Hepatocyte (in vitro differentiated cells): ENCODE results near the gene LASP1. TPM values are rescaled to one million over a fixed set of nuclear protein-coding genes. Genes with fewer than 3 reads are reported as not detected.

Experiments used
- DNase-seq: peaks from one replicate; pipeline ENCODE4 v3.0.0-alpha.2; 2016; ENCODE audit warnings: low spot score
- H2AFZ ChIP-seq: fragments of 200-600 bp; sonication (generic); 2 replicates; pipeline ENCODE4 v1.6.0; 2016; ENCODE audit warnings: antibody characterized with exemption, mild to moderate bottlenecking
- H3K27ac ChIP-seq: fragments of 200-600 bp; sonication (generic); 2 replicates; pipeline ENCODE4 v1.5.1; 2016; ENCODE audit warnings: mild to moderate bottlenecking
- H3K27me3 ChIP-seq: fragments of 200-600 bp; sonication (generic); 2 replicates; pipeline ENCODE4 v1.6.1; 2016
- H3K36me3 ChIP-seq: fragments of 200-600 bp; sonication (generic); replicated peaks from 2 replicates; pipeline ENCODE4 v1.5.1; 2016; ENCODE audit warnings: low read depth; ENCODE audit not compliant: insufficient read depth
- H3K4me1 ChIP-seq: fragments of 200-600 bp; sonication (generic); 2 replicates; pipeline ENCODE4 v1.5.1; 2016; ENCODE audit warnings: mild to moderate bottlenecking, moderate library complexity; ENCODE audit not compliant: insufficient read depth
- H3K4me2 ChIP-seq: fragments of 200-600 bp; sonication (generic); 2 replicates; pipeline ENCODE4 v1.6.0; 2016
- H3K4me3 ChIP-seq: fragments of 200-600 bp; sonication (generic); 2 replicates; pipeline ENCODE4 v1.5.1; 2016; ENCODE audit warnings: mild to moderate bottlenecking
- H3K79me2 ChIP-seq: fragments of 200-600 bp; sonication (generic); 2 replicates; pipeline ENCODE4 v1.6.0; 2017; ENCODE audit warnings: mild to moderate bottlenecking
- H3K9me2 ChIP-seq: fragments of 200-600 bp; sonication (generic); replicated peaks from 2 replicates; pipeline ENCODE4 v1.6.0; 2017; ENCODE audit warnings: mild to moderate bottlenecking; ENCODE audit not compliant: insufficient read depth
- H3K9me3 ChIP-seq: fragments of 200-600 bp; sonication (generic); 2 replicates; pipeline ENCODE4 v1.5.1; 2016; ENCODE audit warnings: low read depth, mild to moderate bottlenecking
- H4K20me1 ChIP-seq: fragments of 200-600 bp; sonication (generic); 2 replicates; pipeline ENCODE4 v1.6.0; 2016; ENCODE audit warnings: mild to moderate bottlenecking; ENCODE audit not compliant: insufficient read depth, poor library complexity, severe bottlenecking
- CTCF ChIP-seq: fragments of 200-600 bp; sonication (generic); IDR thresholded peaks from 2 replicates; pipeline ENCODE4 v1.5.1; 2016; ENCODE audit warnings: antibody characterized with exemption, mild to moderate bottlenecking; ENCODE audit not compliant: poor library complexity
- EZH2 ChIP-seq: fragments of 200-600 bp; sonication (generic); IDR thresholded peaks from 2 replicates; pipeline ENCODE4 v1.6.1; 2016; ENCODE audit warnings: antibody characterized with exemption, mild to moderate bottlenecking, borderline replicate concordance
- EZH2phosphoT487 ChIP-seq: fragments of 200-600 bp; sonication (generic); IDR thresholded peaks from one replicate; pipeline ENCODE4 v1.6.1; 2018; ENCODE audit warnings: antibody characterized with exemption, mild to moderate bottlenecking, low read depth, moderate library complexity; ENCODE audit not compliant: unreplicated experiment, severe bottlenecking
- WGBS: methylation state at CpG from one replicate; pipeline ENCODE4 v1.1.6; 2016; ENCODE audit warnings: low lambda C conversion rate; ENCODE audit errors: missing lambda C conversion rate; 5-methylcytosine and 5-hydroxymethylcytosine counted together
- polyA plus RNA-seq: library from polyadenylated mRNA; unstranded; fragments of >200 nt; fragmentation: Nextera tagmentation; extraction: Ambion mirVana; gene quantifications from 2 replicates; pipeline ENCODE4 v1.2.1, GENCODE V29; 2016
- total RNA-seq: library from RNA; depleted of rRNA; stranded (reverse); fragments of >200 nt; gene quantifications from 2 replicates; pipeline ENCODE4 v1.2.3, GENCODE V29; 2014

LASP1 gene
- total and polyA plus RNA-seq, 2 experiments from 2014 or later, result 141 to 238 TPM

- no peaks in the 10 kb centered on the region for H3K27me3 ChIP-seq
- no peak overlapping the region for H3K4me3 ChIP-seq
- H3K4me2 ChIP-seq, result peak overlapping the region; percentile 16
- H3K36me3 ChIP-seq, result no peaks in the 10 kb centered on the region
- peaks cover 85% of the 10 kb centered on the region for H3K4me1 ChIP-seq
- peak overlapping the region; percentile 33 for H3K27ac ChIP-seq
- 81% methylated on average over 7 of the region's 7 CpGs for WGBS
- H3K79me2 ChIP-seq, result peaks cover 97% of the 10 kb centered on the region
- DNase-seq, result no peak
- no peaks in the 10 kb centered on the region for H3K9me2 ChIP-seq
- H3K9me3 ChIP-seq, result no peaks in the 10 kb centered on the region
- no peak for TF ChIP-seq EZH2phosphoT487
- TF ChIP-seq EZH2, result no peak
- no peak for TF ChIP-seq CTCF
- H2AFZ ChIP-seq, result no peak overlapping the region
- peaks cover 94% of the 10 kb centered on the region for H4K20me1 ChIP-seq
These were observed 7.4 kb downstream of the LASP1 start for GRCh38 chr17:38877130-38877851.

- H3K4me3 ChIP-seq, result no peak overlapping the region
- DNase-seq, result peak; percentile 67
- no peak overlapping the region for H2AFZ ChIP-seq
- H3K9me2 ChIP-seq, result no peaks in the 10 kb centered on the region
- peaks cover 88% of the 10 kb centered on the region for H3K4me1 ChIP-seq
- no peaks in the 10 kb centered on the region for H3K9me3 ChIP-seq
- peak overlapping the region; percentile 59 for H3K4me2 ChIP-seq
- peaks cover 97% of the 10 kb centered on the region for H3K79me2 ChIP-seq
- 8% methylated on average over 6 of the region's 6 CpGs for WGBS
- H4K20me1 ChIP-seq, result peaks cover 94% of the 10 kb centered on the region
- H3K27ac ChIP-seq, result peak overlapping the region; percentile 65
- H3K27me3 ChIP-seq, result no peaks in the 10 kb centered on the region
- no peaks in the 10 kb centered on the region for H3K36me3 ChIP-seq
- TF ChIP-seq CTCF (no peak), EZH2phosphoT487 (no peak), EZH2 (no peak)
These were observed 10.2 kb downstream of the LASP1 start for GRCh38 chr17:38879878-38880665.

GRCh38 chr17:38881600-38882191 lies 11.8 kb downstream of the LASP1 start:
- TF ChIP-seq CTCF (no peak), EZH2phosphoT487 (no peak), EZH2 (no peak)
- peaks cover 97% of the 10 kb centered on the region for H3K79me2 ChIP-seq
- H3K27me3 ChIP-seq, result no peaks in the 10 kb centered on the region
- 44% methylated on average over 8 of the region's 8 CpGs for WGBS
- H3K27ac ChIP-seq, result peak overlapping the region; percentile 65
- no peaks in the 10 kb centered on the region for H3K36me3 ChIP-seq
- peaks cover 95% of the 10 kb centered on the region for H4K20me1 ChIP-seq
- peak overlapping the region; percentile 54 for H3K4me2 ChIP-seq
- no peaks in the 10 kb centered on the region for H3K9me3 ChIP-seq
- no peak overlapping the region for H3K4me3 ChIP-seq
- peak; percentile 89 for DNase-seq
- no peaks in the 10 kb centered on the region for H3K9me2 ChIP-seq
- no peak overlapping the region for H2AFZ ChIP-seq
- peaks cover 94% of the 10 kb centered on the region for H3K4me1 ChIP-seq
